ENCODE data around the gene FKBP7.

DNA sequence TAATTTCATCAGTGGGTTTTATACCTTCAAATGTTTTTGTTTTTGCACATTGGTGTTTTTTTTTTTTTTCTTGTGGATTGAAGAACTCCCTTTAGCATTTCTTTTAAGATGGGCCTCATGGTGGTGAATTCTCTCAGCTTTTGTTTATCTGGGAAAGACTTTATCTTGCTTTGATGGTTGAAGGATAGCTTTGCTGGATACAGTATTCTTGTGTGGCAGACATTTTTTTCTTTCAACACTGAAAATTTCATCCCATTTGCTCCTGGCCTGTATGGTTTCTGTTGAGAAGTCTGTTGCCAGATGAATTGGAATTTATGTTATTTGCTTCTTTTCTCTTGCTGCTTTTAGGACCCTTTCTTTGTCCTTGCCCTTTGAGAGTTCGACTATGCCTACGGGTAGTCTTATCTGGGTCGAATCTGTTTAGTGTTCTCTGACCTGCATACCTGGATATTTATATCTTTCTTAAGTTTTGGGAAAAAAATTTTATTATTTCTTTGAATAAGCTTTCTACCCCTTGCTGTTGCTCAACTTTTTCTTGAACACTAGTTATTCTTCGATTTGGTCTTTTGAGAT, 53.1 kb downstream of the FKBP7 start:
- TF ChIP-seq, protein P1, sequence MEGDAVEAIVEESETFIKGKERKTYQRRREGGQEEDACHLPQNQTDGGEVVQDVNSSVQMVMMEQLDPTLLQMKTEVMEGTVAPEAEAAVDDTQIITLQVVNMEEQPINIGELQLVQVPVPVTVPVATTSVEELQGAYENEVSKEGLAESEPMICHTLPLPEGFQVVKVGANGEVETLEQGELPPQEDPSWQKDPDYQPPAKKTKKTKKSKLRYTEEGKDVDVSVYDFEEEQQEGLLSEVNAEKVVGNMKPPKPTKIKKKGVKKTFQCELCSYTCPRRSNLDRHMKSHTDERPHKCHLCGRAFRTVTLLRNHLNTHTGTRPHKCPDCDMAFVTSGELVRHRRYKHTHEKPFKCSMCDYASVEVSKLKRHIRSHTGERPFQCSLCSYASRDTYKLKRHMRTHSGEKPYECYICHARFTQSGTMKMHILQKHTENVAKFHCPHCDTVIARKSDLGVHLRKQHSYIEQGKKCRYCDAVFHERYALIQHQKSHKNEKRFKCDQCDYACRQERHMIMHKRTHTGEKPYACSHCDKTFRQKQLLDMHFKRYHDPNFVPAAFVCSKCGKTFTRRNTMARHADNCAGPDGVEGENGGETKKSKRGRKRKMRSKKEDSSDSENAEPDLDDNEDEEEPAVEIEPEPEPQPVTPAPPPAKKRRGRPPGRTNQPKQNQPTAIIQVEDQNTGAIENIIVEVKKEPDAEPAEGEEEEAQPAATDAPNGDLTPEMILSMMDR (IDR thresholded peaks at IDR 0.05) = no peak
- TF ChIP-seq POLR2A (IDR thresholded peaks at IDR 0.05) (no peak), EP300 (IDR thresholded peaks at IDR 0.05) (no peak)

All from ovary (tissue), 3 donors.